ENCODE measurements around the gene GRHL1. TPM values are rescaled to one million over a fixed set of nuclear protein-coding genes. Genes with fewer than 3 reads are reported as not detected.

Gene GRHL1
- total and polyA plus RNA-seq, 9 of the 15 experiments (the other 6 are each of a cell fraction or from before 2014, with no cell fraction given) = 1.7 to 6.1 (median 4.7) TPM

DNA sequence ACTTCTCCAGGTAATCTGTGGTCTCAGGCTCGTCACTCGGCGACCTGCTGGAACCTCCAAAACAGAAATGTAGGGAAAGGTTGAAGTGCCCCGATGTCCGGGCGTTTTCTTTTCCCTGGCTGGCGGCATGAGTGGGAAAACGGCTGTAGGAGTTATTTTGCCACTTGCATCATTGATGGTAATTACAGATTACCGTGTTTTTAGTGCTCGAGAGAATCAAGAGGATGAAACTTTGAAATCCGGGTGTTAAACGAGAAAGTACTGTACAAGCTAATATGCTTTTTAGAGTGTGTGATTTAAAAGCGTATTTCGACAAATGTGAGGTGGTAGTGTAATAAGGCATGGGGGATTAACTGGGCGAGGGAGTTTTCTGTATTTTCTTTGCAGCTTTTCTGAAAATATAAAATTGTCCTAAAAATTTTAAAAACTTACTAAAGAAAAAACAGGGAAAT lies 819 bp downstream of the GRHL1 start (continued):
- TF ChIP-seq, protein P1, sequence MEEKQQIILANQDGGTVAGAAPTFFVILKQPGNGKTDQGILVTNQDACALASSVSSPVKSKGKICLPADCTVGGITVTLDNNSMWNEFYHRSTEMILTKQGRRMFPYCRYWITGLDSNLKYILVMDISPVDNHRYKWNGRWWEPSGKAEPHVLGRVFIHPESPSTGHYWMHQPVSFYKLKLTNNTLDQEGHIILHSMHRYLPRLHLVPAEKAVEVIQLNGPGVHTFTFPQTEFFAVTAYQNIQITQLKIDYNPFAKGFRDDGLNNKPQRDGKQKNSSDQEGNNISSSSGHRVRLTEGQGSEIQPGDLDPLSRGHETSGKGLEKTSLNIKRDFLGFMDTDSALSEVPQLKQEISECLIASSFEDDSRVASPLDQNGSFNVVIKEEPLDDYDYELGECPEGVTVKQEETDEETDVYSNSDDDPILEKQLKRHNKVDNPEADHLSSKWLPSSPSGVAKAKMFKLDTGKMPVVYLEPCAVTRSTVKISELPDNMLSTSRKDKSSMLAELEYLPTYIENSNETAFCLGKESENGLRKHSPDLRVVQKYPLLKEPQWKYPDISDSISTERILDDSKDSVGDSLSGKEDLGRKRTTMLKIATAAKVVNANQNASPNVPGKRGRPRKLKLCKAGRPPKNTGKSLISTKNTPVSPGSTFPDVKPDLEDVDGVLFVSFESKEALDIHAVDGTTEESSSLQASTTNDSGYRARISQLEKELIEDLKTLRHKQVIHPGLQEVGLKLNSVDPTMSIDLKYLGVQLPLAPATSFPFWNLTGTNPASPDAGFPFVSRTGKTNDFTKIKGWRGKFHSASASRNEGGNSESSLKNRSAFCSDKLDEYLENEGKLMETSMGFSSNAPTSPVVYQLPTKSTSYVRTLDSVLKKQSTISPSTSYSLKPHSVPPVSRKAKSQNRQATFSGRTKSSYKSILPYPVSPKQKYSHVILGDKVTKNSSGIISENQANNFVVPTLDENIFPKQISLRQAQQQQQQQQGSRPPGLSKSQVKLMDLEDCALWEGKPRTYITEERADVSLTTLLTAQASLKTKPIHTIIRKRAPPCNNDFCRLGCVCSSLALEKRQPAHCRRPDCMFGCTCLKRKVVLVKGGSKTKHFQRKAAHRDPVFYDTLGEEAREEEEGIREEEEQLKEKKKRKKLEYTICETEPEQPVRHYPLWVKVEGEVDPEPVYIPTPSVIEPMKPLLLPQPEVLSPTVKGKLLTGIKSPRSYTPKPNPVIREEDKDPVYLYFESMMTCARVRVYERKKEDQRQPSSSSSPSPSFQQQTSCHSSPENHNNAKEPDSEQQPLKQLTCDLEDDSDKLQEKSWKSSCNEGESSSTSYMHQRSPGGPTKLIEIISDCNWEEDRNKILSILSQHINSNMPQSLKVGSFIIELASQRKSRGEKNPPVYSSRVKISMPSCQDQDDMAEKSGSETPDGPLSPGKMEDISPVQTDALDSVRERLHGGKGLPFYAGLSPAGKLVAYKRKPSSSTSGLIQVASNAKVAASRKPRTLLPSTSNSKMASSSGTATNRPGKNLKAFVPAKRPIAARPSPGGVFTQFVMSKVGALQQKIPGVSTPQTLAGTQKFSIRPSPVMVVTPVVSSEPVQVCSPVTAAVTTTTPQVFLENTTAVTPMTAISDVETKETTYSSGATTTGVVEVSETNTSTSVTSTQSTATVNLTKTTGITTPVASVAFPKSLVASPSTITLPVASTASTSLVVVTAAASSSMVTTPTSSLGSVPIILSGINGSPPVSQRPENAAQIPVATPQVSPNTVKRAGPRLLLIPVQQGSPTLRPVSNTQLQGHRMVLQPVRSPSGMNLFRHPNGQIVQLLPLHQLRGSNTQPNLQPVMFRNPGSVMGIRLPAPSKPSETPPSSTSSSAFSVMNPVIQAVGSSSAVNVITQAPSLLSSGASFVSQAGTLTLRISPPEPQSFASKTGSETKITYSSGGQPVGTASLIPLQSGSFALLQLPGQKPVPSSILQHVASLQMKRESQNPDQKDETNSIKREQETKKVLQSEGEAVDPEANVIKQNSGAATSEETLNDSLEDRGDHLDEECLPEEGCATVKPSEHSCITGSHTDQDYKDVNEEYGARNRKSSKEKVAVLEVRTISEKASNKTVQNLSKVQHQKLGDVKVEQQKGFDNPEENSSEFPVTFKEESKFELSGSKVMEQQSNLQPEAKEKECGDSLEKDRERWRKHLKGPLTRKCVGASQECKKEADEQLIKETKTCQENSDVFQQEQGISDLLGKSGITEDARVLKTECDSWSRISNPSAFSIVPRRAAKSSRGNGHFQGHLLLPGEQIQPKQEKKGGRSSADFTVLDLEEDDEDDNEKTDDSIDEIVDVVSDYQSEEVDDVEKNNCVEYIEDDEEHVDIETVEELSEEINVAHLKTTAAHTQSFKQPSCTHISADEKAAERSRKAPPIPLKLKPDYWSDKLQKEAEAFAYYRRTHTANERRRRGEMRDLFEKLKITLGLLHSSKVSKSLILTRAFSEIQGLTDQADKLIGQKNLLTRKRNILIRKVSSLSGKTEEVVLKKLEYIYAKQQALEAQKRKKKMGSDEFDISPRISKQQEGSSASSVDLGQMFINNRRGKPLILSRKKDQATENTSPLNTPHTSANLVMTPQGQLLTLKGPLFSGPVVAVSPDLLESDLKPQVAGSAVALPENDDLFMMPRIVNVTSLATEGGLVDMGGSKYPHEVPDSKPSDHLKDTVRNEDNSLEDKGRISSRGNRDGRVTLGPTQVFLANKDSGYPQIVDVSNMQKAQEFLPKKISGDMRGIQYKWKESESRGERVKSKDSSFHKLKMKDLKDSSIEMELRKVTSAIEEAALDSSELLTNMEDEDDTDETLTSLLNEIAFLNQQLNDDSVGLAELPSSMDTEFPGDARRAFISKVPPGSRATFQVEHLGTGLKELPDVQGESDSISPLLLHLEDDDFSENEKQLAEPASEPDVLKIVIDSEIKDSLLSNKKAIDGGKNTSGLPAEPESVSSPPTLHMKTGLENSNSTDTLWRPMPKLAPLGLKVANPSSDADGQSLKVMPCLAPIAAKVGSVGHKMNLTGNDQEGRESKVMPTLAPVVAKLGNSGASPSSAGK (IDR thresholded peaks at IDR 0.05) = no peak
- TF ChIP-seq SMARCE1 (IDR thresholded peaks at IDR 0.05) (no peak), DDX20 (tag; IDR thresholded peaks at IDR 0.05; ENCODE audit: low read depth) (no peak), ZNF24 (IDR thresholded peaks at IDR 0.05) (no peak), CHD1 (IDR thresholded peaks at IDR 0.05; ENCODE audit: low read length) (peak; percentile 18), DACH1 (IDR thresholded peaks at IDR 0.05; ENCODE audit: partially characterized antibody) (no peak), CEBPG (CRISPR knock-in tag; IDR thresholded peaks at IDR 0.05) (peak; percentile 52), CEBPG (tag; conservative IDR thresholded peaks at IDR 0.05 in 1 of 2, IDR thresholded peaks at IDR 0.05 in 1 of 2) (peak; percentile 65 to 68; a peak in 2 of 4 replicates), ZNF41 (CRISPR knock-in tag; conservative IDR thresholded peaks at IDR 0.05) (no peak)
- TF ChIP-seq, protein P2, sequence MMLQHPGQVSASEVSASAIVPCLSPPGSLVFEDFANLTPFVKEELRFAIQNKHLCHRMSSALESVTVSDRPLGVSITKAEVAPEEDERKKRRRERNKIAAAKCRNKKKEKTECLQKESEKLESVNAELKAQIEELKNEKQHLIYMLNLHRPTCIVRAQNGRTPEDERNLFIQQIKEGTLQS (IDR thresholded peaks at IDR 0.05) = peak; percentile 82
- TF ChIP-seq, protein P2 (CRISPR knock-in tag; conservative IDR thresholded peaks at IDR 0.05) = no peak
- TF ChIP-seq, protein P3, sequence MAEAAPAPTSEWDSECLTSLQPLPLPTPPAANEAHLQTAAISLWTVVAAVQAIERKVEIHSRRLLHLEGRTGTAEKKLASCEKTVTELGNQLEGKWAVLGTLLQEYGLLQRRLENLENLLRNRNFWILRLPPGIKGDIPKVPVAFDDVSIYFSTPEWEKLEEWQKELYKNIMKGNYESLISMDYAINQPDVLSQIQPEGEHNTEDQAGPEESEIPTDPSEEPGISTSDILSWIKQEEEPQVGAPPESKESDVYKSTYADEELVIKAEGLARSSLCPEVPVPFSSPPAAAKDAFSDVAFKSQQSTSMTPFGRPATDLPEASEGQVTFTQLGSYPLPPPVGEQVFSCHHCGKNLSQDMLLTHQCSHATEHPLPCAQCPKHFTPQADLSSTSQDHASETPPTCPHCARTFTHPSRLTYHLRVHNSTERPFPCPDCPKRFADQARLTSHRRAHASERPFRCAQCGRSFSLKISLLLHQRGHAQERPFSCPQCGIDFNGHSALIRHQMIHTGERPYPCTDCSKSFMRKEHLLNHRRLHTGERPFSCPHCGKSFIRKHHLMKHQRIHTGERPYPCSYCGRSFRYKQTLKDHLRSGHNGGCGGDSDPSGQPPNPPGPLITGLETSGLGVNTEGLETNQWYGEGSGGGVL (CRISPR knock-in tag; IDR thresholded peaks at IDR 0.05) = no peak
- TF ChIP-seq, protein P4, sequence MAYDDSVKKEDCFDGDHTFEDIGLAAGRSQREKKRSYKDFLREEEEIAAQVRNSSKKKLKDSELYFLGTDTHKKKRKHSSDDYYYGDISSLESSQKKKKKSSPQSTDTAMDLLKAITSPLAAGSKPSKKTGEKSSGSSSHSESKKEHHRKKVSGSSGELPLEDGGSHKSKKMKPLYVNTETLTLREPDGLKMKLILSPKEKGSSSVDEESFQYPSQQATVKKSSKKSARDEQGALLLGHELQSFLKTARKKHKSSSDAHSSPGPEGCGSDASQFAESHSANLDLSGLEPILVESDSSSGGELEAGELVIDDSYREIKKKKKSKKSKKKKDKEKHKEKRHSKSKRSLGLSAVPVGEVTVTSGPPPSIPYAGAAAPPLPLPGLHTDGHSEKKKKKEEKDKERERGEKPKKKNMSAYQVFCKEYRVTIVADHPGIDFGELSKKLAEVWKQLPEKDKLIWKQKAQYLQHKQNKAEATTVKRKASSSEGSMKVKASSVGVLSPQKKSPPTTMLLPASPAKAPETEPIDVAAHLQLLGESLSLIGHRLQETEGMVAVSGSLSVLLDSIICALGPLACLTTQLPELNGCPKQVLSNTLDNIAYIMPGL (CRISPR knock-in tag; IDR thresholded peaks at IDR 0.05) = no peak

Measured in K562 (cell line).